HEK293 (cell line): ENCODE data around the gene RBFOX2.

Experiments used
- CTCF ChIA-PET: fragments of 350-600 bp; formaldehyde crosslinking; extraction: SDS; loops from one replicate; lab custom pipeline; 2021; ENCODE audit warnings: antibody characterized with exemption; lab: Yijun Ruan, JAX
- POLR2A ChIA-PET: fragments of 300-600 bp; formaldehyde crosslinking; extraction: SDS; loops from one replicate; lab custom pipeline; 2020; ENCODE audit warnings: antibody characterized with exemption, inconsistent platforms; lab: Yijun Ruan, JAX
- H3K27ac ChIP-seq: fragments of 200-500 bp; sonication (Bioruptor generic); 2 replicates; pipeline ENCODE4 v1.5.1; 2014; ENCODE audit warnings: low read depth, low read length, control low read depth, inconsistent platforms; ENCODE audit errors: extremely low read depth
- H3K36me3 ChIP-seq, 2 experiments: fragments of 200-500 bp in 1 of 2; sonication (Bioruptor generic) in 1 of 2; 1 replicate in 1 of 2; 2 replicates in 1 of 2; pipeline ENCODE4 v1.5.1; 2014 to 2017; ENCODE audit warnings: inconsistent platforms in 2 of 2, low read length in 2 of 2; ENCODE audit not compliant: control insufficient read depth in 2 of 2, insufficient read depth in 1 of 2
- H3K4me1 ChIP-seq: fragments of 200-500 bp; sonication (Bioruptor generic); 2 replicates; pipeline ENCODE4 v1.5.1; 2014; ENCODE audit warnings: mild to moderate bottlenecking, low read length, inconsistent platforms; ENCODE audit not compliant: control insufficient read depth, insufficient read depth
- H3K4me3 ChIP-seq: 2 replicates; pipeline ENCODE4 v1.5.1; 2011; ENCODE audit warnings: low read depth, mild to moderate bottlenecking, control low read depth, low read length, moderate library complexity
- H3K9me3 ChIP-seq: fragments of 200-500 bp; sonication (Bioruptor generic); 2 replicates; pipeline ENCODE4 v1.5.1; 2014; ENCODE audit warnings: low read depth, low read length, inconsistent platforms; ENCODE audit not compliant: control insufficient read depth, insufficient read depth
- KLF7 ChIP-seq: fragments of 450-650 bp; formaldehyde crosslinking; IDR thresholded peaks from 2 replicates; pipeline ENCODE4 v1.5.1; 2016; ENCODE audit warnings: missing biosample characterization, missing genetic modification characterization, borderline replicate concordance
- SALL2 ChIP-seq: fragments of 450-650 bp; formaldehyde crosslinking; IDR thresholded peaks from 2 replicates; pipeline ENCODE4 v1.5.0; 2017; ENCODE audit warnings: missing biosample characterization, mild to moderate bottlenecking, missing genetic modification characterization, borderline replicate concordance
- ZFHX2 ChIP-seq: fragments of 450-650 bp; formaldehyde crosslinking; conservative IDR thresholded peaks from 2 replicates; pipeline ENCODE4 v1.5.1; 2016; ENCODE audit warnings: missing biosample characterization, missing genetic modification characterization
- ZIC2 ChIP-seq: fragments of 450-650 bp; formaldehyde crosslinking; IDR thresholded peaks from 2 replicates; pipeline ENCODE4 v1.5.1; 2016; ENCODE audit warnings: missing biosample characterization, missing genetic modification characterization
- ZNF16 ChIP-seq: fragments of 450-650 bp; formaldehyde crosslinking; IDR thresholded peaks from 2 replicates; pipeline ENCODE4 v1.5.1; 2016; ENCODE audit warnings: low read depth, missing biosample characterization, missing genetic modification characterization
- ZNF366 ChIP-seq: fragments of 450-650 bp; formaldehyde crosslinking; conservative IDR thresholded peaks from 2 replicates; pipeline ENCODE4 v1.5.1; 2016; ENCODE audit warnings: missing biosample characterization, missing genetic modification characterization
- ZNF426 ChIP-seq: fragments of 450-650 bp; formaldehyde crosslinking; IDR thresholded peaks from 2 replicates; pipeline ENCODE4 v1.5.1; 2017; ENCODE audit warnings: missing biosample characterization, missing genetic modification characterization, mild to moderate bottlenecking, inconsistent platforms, moderate library complexity
- ZNF560 ChIP-seq: fragments of 450-650 bp; formaldehyde crosslinking; IDR thresholded peaks from 2 replicates; pipeline ENCODE4 v1.5.1; 2017; ENCODE audit warnings: missing biosample characterization, missing genetic modification characterization, borderline replicate concordance
- ZNF768 ChIP-seq: fragments of 450-650 bp; formaldehyde crosslinking; IDR thresholded peaks from 2 replicates; pipeline ENCODE4 v1.5.1; 2018; ENCODE audit warnings: missing biosample characterization, mild to moderate bottlenecking, missing genetic modification characterization
- ZNF785 ChIP-seq: fragments of 450-650 bp; formaldehyde crosslinking; IDR thresholded peaks from 2 replicates; pipeline ENCODE4 v1.5.1; 2016; ENCODE audit warnings: missing biosample characterization, missing genetic modification characterization
- ZNF791 ChIP-seq: fragments of 450-650 bp; formaldehyde crosslinking; IDR thresholded peaks from 2 replicates; pipeline ENCODE4 v1.5.1; 2016; ENCODE audit warnings: missing biosample characterization, missing genetic modification characterization
- ZNF792 ChIP-seq: fragments of 450-650 bp; formaldehyde crosslinking; IDR thresholded peaks from 2 replicates; pipeline ENCODE4 v1.5.1; 2016; ENCODE audit warnings: missing biosample characterization, missing genetic modification characterization
- ZNF843 ChIP-seq: fragments of 450-650 bp; formaldehyde crosslinking; IDR thresholded peaks from 2 replicates; pipeline ENCODE4 v1.5.1; 2016; ENCODE audit warnings: missing biosample characterization, missing genetic modification characterization
- TF ChIP-seq, protein P1 (sequence below): fragments of 450-650 bp; formaldehyde crosslinking; IDR thresholded peaks from 2 replicates; pipeline ENCODE4 v1.5.1; 2016; ENCODE audit warnings: missing biosample characterization, missing genetic modification characterization, borderline replicate concordance
- TF ChIP-seq, protein P2 (sequence below): fragments of 450-650 bp; formaldehyde crosslinking; conservative IDR thresholded peaks from 2 replicates; pipeline ENCODE4 v1.5.1; 2016; ENCODE audit warnings: low read depth, missing biosample characterization, missing genetic modification characterization
- TF ChIP-seq, protein P3 (sequence below): fragments of 450-650 bp; formaldehyde crosslinking; IDR thresholded peaks from 2 replicates; pipeline ENCODE4 v1.5.0; 2017; ENCODE audit warnings: missing biosample characterization, missing genetic modification characterization, borderline replicate concordance
- TF ChIP-seq, protein P4 (sequence below): fragments of 450-650 bp; formaldehyde crosslinking; IDR thresholded peaks from 2 replicates; pipeline ENCODE4 v1.5.1; 2016; ENCODE audit warnings: missing biosample characterization, missing genetic modification characterization

Gene RBFOX2

DNA sequence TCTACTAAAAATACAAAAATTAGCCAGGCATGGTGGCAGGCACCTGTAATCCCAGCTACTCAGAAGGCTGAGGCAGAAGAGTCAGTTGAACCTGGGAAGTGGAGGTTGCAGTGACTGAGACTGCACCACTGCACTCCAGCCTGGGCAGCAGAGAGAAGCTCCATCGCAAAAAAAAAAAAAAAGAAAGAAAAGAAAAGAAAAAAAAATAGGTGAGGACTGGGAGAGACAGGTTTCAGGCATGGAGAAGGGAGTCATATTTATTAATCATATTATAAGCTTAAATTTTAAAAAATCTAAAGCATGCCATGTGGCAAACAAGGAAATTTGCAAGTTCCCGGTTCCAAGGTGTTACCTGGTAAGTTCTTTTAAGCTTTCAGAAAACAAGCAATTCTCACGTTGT is 311.1 kb downstream of the RBFOX2 start, which contains the start of gene APOL5 (continued):
- TF ChIP-seq, protein P1, sequence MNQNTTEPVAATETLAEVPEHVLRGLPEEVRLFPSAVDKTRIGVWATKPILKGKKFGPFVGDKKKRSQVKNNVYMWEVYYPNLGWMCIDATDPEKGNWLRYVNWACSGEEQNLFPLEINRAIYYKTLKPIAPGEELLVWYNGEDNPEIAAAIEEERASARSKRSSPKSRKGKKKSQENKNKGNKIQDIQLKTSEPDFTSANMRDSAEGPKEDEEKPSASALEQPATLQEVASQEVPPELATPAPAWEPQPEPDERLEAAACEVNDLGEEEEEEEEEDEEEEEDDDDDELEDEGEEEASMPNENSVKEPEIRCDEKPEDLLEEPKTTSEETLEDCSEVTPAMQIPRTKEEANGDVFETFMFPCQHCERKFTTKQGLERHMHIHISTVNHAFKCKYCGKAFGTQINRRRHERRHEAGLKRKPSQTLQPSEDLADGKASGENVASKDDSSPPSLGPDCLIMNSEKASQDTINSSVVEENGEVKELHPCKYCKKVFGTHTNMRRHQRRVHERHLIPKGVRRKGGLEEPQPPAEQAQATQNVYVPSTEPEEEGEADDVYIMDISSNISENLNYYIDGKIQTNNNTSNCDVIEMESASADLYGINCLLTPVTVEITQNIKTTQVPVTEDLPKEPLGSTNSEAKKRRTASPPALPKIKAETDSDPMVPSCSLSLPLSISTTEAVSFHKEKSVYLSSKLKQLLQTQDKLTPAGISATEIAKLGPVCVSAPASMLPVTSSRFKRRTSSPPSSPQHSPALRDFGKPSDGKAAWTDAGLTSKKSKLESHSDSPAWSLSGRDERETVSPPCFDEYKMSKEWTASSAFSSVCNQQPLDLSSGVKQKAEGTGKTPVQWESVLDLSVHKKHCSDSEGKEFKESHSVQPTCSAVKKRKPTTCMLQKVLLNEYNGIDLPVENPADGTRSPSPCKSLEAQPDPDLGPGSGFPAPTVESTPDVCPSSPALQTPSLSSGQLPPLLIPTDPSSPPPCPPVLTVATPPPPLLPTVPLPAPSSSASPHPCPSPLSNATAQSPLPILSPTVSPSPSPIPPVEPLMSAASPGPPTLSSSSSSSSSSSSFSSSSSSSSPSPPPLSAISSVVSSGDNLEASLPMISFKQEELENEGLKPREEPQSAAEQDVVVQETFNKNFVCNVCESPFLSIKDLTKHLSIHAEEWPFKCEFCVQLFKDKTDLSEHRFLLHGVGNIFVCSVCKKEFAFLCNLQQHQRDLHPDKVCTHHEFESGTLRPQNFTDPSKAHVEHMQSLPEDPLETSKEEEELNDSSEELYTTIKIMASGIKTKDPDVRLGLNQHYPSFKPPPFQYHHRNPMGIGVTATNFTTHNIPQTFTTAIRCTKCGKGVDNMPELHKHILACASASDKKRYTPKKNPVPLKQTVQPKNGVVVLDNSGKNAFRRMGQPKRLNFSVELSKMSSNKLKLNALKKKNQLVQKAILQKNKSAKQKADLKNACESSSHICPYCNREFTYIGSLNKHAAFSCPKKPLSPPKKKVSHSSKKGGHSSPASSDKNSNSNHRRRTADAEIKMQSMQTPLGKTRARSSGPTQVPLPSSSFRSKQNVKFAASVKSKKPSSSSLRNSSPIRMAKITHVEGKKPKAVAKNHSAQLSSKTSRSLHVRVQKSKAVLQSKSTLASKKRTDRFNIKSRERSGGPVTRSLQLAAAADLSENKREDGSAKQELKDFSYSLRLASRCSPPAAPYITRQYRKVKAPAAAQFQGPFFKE (tag by site-specific recombination): no peak
- no peak for TF ChIP-seq ZNF791 (tag by site-specific recombination)

DNA sequence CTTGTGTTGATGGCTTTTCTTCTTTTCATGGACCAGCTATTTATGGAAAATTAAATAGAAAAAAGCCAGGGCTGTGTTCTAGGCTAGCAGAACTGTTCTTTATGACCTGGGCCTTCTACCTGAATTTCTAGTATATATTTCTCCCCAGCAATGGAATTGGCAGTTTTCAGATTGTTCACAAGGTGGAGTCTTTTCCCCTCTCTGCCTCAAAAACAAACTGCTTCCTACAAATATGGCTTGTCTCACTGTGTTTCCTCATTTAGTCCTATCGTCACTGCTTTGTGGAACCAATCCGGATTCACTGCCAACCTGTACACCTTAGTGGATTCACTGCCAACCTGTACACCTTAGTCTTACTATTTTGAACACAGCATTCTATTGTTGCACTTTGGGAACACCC is 316.0 kb downstream of the RBFOX2 start:
- TF ChIP-seq ZNF843: no peak
- no peak for TF ChIP-seq KLF7 (tag by site-specific recombination)
- no peak for TF ChIP-seq ZNF16 (tag by site-specific recombination)
- Histone ChIP-seq H3K36me3 (no peaks in the 10 kb centered on the region), H3K4me3 (no peak overlapping the region), H3K4me1 (no peaks in the 10 kb centered on the region), H3K9me3 (no peaks in the 10 kb centered on the region), H3K27ac (no peak overlapping the region)
- ChIA-PET POLR2A (no interaction called here), CTCF (interaction anchor here (0.6 kb wide), 1 partner anchor 12 kb away, joined by 4 read pairs; no protein-coding TSS in a partner anchor)

DNA sequence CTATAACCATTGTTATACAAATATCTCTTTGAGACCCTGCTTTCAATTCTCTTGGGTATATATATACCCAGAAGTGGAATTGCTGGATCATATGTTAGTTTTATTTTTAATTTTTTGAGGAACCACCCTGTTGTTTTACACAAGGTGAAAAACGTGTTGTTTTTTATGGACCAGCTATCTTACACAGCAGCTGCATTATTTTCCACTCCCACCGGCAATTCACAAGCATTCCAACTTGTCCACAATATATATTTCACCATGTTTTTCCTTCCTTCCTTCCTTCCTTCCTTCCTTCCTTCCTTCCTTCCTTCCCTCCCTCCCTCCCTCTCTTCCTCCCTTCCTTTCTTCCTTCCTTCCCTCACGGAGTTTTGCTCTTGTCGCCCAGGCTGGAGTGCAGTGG is 317.3 kb downstream of the RBFOX2 start:
- H3K36me3 ChIP-seq: no peaks in the 10 kb centered on the region
- ChIA-PET POLR2A (no interaction called here), CTCF (no interaction called here)
- peak; percentile 57; the same call in 1 of the 2 replicates for TF ChIP-seq ZNF366
- no peak for TF ChIP-seq ZNF426 (tag by site-specific recombination)
- no peak overlapping the region for H3K4me3 ChIP-seq
- no peaks in the 10 kb centered on the region for H3K4me1 ChIP-seq
- H3K27ac ChIP-seq: no peak overlapping the region
- H3K9me3 ChIP-seq: no peaks in the 10 kb centered on the region

DNA sequence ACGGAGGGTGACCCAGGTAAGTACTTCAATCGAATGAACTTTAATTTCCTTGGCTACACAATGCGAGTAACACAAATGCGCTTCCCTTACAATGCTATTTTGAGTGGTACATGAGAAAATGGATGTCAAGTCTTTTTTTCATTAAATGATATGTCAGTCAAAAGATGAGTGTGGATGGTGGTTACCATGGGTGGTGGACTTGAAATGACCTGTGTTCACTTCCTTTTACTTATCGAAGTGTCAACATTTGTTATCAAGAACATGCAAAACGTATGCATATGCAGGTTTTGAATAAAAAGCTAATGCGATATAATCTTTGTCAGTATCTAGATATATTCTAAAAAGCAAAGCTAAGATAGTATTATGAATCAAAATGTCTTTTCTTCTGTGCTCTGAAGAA is 319.7 kb downstream of the RBFOX2 start:
- CTCF ChIA-PET: interaction anchor here (0.6 kb wide), 1 partner anchor 15 kb away, joined by 3 read pairs; no protein-coding TSS in a partner anchor
- POLR2A ChIA-PET: no interaction called here
- H3K36me3 ChIP-seq: no peaks in the 10 kb centered on the region
- H3K4me3 ChIP-seq: no peak overlapping the region
- H3K9me3 ChIP-seq: no peaks in the 10 kb centered on the region
- H3K4me1 ChIP-seq: no peaks in the 10 kb centered on the region
- no peak overlapping the region for H3K27ac ChIP-seq
- TF ChIP-seq, protein P2, sequence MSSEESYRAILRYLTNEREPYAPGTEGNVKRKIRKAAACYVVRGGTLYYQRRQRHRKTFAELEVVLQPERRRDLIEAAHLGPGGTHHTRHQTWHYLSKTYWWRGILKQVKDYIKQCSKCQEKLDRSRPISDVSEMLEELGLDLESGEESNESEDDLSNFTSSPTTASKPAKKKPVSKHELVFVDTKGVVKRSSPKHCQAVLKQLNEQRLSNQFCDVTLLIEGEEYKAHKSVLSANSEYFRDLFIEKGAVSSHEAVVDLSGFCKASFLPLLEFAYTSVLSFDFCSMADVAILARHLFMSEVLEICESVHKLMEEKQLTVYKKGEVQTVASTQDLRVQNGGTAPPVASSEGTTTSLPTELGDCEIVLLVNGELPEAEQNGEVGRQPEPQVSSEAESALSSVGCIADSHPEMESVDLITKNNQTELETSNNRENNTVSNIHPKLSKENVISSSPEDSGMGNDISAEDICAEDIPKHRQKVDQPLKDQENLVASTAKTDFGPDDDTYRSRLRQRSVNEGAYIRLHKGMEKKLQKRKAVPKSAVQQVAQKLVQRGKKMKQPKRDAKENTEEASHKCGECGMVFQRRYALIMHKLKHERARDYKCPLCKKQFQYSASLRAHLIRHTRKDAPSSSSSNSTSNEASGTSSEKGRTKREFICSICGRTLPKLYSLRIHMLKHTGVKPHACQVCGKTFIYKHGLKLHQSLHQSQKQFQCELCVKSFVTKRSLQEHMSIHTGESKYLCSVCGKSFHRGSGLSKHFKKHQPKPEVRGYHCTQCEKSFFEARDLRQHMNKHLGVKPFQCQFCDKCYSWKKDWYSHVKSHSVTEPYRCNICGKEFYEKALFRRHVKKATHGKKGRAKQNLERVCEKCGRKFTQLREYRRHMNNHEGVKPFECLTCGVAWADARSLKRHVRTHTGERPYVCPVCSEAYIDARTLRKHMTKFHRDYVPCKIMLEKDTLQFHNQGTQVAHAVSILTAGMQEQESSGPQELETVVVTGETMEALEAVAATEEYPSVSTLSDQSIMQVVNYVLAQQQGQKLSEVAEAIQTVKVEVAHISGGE (tag by site-specific recombination): no peak
- TF ChIP-seq SALL2 (tag by site-specific recombination) (no peak), ZNF785 (tag by site-specific recombination) (no peak), ZIC2 (no peak), ZNF792 (tag by site-specific recombination) (no peak), ZNF768 (tag by site-specific recombination) (no peak), ZNF560 (tag by site-specific recombination) (no peak), ZFHX2 (no peak)
- TF ChIP-seq, protein P3, sequence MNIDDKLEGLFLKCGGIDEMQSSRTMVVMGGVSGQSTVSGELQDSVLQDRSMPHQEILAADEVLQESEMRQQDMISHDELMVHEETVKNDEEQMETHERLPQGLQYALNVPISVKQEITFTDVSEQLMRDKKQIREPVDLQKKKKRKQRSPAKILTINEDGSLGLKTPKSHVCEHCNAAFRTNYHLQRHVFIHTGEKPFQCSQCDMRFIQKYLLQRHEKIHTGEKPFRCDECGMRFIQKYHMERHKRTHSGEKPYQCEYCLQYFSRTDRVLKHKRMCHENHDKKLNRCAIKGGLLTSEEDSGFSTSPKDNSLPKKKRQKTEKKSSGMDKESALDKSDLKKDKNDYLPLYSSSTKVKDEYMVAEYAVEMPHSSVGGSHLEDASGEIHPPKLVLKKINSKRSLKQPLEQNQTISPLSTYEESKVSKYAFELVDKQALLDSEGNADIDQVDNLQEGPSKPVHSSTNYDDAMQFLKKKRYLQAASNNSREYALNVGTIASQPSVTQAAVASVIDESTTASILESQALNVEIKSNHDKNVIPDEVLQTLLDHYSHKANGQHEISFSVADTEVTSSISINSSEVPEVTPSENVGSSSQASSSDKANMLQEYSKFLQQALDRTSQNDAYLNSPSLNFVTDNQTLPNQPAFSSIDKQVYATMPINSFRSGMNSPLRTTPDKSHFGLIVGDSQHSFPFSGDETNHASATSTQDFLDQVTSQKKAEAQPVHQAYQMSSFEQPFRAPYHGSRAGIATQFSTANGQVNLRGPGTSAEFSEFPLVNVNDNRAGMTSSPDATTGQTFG: no peak
- TF ChIP-seq, protein P4, sequence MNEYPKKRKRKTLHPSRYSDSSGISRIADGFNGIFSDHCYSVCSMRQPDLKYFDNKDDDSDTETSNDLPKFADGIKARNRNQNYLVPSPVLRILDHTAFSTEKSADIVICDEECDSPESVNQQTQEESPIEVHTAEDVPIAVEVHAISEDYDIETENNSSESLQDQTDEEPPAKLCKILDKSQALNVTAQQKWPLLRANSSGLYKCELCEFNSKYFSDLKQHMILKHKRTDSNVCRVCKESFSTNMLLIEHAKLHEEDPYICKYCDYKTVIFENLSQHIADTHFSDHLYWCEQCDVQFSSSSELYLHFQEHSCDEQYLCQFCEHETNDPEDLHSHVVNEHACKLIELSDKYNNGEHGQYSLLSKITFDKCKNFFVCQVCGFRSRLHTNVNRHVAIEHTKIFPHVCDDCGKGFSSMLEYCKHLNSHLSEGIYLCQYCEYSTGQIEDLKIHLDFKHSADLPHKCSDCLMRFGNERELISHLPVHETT (tag by site-specific recombination): no peak
